ENCODE measurements around the gene LRP8.

Gene LRP8

DNA sequence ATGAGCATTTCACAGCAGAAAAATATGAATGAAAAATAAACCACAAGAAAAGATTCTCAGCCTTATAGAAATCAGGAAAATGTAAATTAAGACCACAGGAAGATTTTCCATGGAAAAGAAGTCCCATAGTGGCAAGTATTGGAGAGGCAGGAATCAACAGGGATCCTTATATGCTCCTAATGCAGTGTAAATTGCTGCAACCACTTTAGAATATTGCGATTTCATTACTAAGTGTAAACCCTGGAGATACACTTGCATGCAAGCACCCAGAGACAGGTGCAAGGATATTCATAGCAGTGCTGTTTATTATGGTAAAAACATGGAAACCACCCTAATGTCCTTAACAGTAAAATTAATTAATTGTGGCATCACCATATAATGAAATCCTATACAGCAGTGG is 10.6 kb upstream of the LRP8 start:
- DNase-seq (ENCODE audit: low read depth), result no peak
- H3K4me3 ChIP-seq (ENCODE audit: low read length), result no peak overlapping the region
- TF ChIP-seq, protein P1, sequence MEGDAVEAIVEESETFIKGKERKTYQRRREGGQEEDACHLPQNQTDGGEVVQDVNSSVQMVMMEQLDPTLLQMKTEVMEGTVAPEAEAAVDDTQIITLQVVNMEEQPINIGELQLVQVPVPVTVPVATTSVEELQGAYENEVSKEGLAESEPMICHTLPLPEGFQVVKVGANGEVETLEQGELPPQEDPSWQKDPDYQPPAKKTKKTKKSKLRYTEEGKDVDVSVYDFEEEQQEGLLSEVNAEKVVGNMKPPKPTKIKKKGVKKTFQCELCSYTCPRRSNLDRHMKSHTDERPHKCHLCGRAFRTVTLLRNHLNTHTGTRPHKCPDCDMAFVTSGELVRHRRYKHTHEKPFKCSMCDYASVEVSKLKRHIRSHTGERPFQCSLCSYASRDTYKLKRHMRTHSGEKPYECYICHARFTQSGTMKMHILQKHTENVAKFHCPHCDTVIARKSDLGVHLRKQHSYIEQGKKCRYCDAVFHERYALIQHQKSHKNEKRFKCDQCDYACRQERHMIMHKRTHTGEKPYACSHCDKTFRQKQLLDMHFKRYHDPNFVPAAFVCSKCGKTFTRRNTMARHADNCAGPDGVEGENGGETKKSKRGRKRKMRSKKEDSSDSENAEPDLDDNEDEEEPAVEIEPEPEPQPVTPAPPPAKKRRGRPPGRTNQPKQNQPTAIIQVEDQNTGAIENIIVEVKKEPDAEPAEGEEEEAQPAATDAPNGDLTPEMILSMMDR (conservative IDR thresholded peaks at IDR 0.05; ENCODE audit: low read length), result no peak

DNA sequence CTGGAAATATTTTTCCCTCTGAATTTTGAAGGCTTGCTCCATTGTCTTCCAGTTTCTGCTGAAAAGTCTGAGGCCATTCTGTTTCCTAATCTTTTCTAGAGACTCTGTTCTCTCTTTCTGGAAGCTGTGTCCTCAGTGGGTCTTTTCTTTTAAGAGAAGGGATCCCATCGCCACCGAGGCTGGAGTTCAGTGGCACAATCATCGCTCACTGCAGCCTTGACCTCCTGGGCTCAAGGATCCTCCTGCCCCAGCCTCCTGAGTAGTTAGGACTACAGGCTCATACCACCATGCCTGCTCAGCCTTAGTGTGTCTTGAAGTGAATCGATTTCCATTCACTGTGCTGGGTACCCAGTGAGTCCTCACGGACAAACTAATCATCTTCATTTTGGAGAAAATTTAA is 9.6 kb upstream of the LRP8 start:
- TF ChIP-seq, protein P1 (conservative IDR thresholded peaks at IDR 0.05; ENCODE audit: low read length), result no peak
- H3K4me3 ChIP-seq (ENCODE audit: low read length), result no peak overlapping the region

DNA sequence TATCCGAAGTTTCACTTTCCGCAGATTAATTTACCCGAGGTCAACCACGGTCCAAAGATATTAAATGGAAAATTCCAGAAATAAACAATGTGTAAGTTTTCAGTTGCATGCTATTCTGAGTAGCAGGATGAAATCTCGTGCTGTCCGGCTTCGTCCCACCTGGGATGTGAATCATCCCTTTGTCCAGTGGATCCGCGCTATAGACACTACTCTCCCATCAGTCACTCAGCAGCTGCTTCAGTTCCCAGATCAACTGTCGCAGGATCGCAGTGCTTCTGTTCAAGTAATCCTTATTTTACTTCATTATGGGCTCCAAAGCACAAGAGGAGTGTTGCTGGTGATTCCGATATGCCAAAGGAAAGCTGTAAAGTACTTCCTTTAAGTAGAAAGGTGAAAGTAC is 8.3 kb upstream of the LRP8 start:
- TF ChIP-seq, protein P1 (conservative IDR thresholded peaks at IDR 0.05; ENCODE audit: low read length), result no peak
- DNase-seq (ENCODE audit: low read depth), result no peak
- H3K4me3 ChIP-seq (ENCODE audit: low read length), result no peak overlapping the region

More for the DNA sequence above, 9.6 kb upstream of the LRP8 start:
- no peak for DNase-seq (ENCODE audit: low read depth)

DNA sequence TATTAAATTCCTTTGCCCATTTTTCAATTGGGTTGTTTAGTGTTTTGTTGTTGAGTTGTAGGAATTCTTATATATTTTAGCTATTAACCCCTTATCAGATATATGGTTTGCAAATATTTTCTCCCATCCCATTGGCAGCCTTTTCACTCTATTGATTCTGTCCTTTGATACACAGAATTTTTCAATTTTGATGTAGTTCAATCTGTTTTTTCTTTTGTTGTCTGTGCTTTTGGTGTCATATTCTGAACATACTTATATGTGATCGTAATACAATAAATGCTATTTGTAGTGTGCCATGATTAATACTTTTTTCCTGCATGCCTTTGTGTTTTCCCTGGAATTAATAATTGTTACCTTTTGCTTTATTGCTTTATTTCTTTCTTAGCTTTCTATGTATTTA is 7.8 kb upstream of the LRP8 start:
- H3K4me3 ChIP-seq (ENCODE audit: low read length), result no peak overlapping the region
- no peak for DNase-seq (ENCODE audit: low read depth)
- TF ChIP-seq, protein P1 (conservative IDR thresholded peaks at IDR 0.05; ENCODE audit: low read length), result no peak

DNA sequence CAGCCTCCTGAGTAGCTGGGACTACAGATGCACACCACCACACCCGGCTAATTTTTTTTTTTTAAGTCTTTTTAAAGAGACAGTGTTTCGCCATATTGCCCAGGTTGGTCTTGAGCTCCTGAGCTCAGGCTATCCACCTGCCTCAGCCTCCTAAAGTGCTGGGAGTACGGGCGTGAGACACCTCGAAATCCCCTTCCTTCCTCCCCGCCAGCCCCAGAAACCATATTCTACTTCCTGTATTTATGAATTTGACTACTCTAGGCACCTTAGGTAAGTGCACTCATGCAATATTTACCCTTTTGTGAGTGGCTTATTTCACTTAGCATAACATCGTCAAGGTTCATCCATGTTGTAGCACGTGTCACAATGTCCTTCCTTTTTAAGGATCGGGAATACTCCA is 6.9 kb upstream of the LRP8 start:
- no peak overlapping the region for H3K4me3 ChIP-seq (ENCODE audit: low read length)
- DNase-seq (ENCODE audit: low read depth), result no peak
- TF ChIP-seq, protein P1 (conservative IDR thresholded peaks at IDR 0.05; ENCODE audit: low read length), result no peak

DNA sequence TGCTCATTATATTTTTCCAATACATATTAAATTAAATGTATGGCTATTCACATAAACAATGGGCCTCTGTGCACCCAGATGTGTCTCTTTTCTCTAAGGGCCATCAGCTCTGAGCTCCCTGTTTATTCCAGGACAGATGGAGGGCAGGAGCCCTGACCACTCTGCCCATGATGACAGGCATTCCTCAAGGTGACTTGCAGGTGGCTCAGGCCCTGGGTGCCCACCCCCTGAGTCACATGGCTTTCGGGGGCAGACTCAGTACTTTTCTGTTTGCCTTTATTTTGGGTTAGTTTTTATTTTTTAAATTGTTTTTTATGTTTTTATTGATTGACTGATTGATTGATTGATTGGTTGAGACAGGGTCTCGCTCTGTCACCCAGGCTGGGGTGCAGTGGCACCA is 6.4 kb upstream of the LRP8 start:
- H3K4me3 ChIP-seq (ENCODE audit: low read length), result no peak overlapping the region
- no peak for DNase-seq (ENCODE audit: low read depth)
- TF ChIP-seq, protein P1 (conservative IDR thresholded peaks at IDR 0.05; ENCODE audit: low read length), result no peak

DNA sequence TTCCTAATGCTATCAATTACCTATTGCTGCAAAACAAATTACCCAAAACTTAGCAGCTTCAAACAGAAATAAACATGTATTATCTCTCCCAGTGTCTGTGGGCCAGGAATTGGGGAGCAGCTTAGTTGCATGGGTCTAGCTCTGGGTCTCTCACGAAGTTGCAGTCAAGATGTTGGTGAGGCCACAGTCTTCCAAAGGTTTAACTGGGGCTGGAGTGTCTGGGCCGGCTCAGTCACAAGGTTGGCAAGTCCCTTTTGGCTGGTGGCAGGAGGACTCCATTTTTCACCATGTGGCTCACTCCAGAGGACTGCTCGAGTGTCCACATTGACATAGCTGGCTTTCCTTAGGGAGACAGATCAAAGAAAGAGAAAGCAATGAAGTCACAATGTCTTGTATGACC is 5.0 kb upstream of the LRP8 start:
- no peak overlapping the region for H3K4me3 ChIP-seq (ENCODE audit: low read length)
- TF ChIP-seq, protein P1 (conservative IDR thresholded peaks at IDR 0.05; ENCODE audit: low read length), result no peak
- no peak for DNase-seq (ENCODE audit: low read depth)

Measured in AG10803 (cell line).